ENCODE data around the gene GUF1. TPM values are rescaled to one million over a fixed set of nuclear protein-coding genes. Genes with fewer than 3 reads are reported as not detected.

GUF1 gene
- 48.2 TPM for total RNA-seq

GRCh38 chr4:44678094-44679041 is at the start of gene GUF1:
TSS of gene GUF1 (plus strand) at chr4:44678420. CDS start at chr4:44678623, 203 bp downstream.

GRCh38 chr4:44651425-44651824 is 26.8 kb upstream of the GUF1 start, which contains the start of gene YIPF7:
TSS of gene YIPF7 (minus strand) at chr4:44651625. CDS start at chr4:44650100, 1,525 bp downstream.

GRCh38 chr4:44726038-44726871 is 48.0 kb downstream of the GUF1 start, which contains the start of gene GNPDA2:
TSS of gene GNPDA2 (minus strand) at chr4:44726556. CDS start at chr4:44722207, 4,349 bp downstream.

Other genes with a start within 250 kb of the GUF1 start
- gene KCTD8, start 229.6 kb upstream of the GUF1 start, total RNA-seq, result 1.6 TPM
- gene YIPF7, start 26.8 kb upstream of the GUF1 start, total RNA-seq, result 2.5 TPM
- gene GNPDA2, start 48.1 kb downstream of the GUF1 start, total RNA-seq, result 42.3 TPM